Kidney tubule cell (primary cell): ENCODE results near the gene CD300LG.
"Not testable (repeated sequence)": the region's sequence is repeated elsewhere in the genome, so short reads cannot be mapped to it uniquely, and the experiment has no call there.

Experiments used
- DNase-seq: peaks from one replicate; pipeline ENCODE4 v3.0.0-alpha.2; 2018; ENCODE audit warnings: low spot score

Gene CD300LG

DNA sequence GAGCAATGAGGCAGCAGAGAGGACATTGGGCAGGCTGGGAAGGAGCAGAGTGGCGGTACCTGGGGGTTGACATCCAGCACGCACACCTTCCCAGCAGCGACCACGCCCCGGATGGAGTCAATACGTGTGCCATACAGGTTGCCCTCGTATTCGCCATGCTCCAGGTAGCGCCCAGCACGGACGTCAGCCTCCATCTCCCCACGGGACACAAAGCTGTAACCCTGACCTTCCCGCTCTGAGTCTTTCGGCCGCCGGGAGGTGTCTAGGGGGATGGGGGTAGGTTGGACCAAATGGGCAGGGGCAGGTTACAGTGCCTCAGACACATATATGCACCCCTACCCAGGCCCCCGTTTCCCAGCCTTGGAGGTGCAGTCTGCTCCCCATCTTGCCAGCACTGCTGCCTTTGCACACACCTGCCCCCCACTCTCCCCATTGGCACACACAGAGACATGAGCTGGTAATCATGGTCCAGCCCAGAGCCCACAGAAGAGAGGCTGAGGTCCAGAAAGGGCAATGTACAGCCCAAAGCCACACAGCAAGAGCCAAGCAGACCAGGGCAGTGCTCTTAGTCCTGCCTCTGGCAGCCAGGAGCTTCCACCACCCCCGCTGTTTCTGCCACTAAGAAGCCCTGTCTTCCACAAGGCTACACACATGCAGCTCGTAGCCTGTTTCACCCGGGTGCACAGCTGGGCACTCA, 32.9 kb downstream of the CD300LG start:
- DNase-seq: no peak

GRCh38 chr17:43880420-43880991, 33.5 kb downstream of the CD300LG start:
- peak; percentile 60 for DNase-seq

DNA sequence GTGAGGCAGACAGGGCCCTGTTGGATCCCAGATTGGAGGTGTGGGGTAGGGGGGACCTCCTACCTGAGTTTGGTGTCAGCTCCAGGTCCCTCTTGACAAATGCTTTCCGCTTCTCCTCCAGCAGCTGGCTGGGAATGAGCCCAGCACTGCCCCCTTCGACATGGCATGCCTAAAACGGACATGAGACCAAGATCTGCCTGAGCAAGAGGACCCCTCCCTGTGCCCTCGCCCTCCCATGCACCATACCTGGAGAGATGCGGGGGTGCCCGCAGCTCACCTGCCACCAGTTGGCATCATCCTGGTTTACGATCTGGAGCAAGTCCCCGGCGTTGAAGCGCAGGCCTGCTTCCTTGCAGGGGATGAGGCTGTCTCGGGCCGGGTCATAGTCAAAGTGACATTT, 34.2 kb downstream of the CD300LG start:
- no peak for DNase-seq

- DNase-seq: no peak
These were observed 35.0 kb downstream of the CD300LG start for GRCh38 chr17:43881758-43882505.

DNA sequence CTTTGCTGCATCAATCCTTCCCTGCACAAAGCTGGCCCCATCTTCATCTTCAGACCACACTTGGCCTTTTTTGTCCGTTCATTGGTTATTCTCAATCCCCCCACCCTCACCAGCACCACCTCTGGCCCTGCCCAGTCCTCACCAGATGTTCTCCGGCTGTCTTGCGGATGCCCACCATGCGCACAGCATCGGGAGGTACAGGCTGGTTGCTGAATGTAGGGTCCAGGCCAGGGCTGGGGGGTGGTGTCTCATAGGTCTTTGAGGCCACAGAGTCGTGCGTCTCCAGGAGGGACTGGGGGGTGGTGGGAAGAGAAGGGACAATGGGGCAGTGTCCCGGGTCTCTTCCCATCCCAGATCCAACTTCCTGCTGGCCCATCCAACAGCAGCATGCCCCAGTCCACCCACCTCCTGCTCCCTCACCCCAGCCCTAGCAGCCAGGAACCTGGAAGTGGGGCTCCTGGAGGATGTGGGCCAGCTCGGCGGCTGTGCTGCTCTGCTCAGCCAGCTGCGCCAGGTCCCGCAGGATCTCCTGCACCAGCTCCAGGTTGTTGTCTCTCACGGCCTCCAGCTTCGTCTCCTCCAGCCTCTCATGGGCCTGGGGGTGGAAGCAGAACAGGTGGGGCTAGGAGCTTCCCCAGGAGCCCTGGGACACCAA, 35.9 kb downstream of the CD300LG start:
- no peak for DNase-seq

DNA sequence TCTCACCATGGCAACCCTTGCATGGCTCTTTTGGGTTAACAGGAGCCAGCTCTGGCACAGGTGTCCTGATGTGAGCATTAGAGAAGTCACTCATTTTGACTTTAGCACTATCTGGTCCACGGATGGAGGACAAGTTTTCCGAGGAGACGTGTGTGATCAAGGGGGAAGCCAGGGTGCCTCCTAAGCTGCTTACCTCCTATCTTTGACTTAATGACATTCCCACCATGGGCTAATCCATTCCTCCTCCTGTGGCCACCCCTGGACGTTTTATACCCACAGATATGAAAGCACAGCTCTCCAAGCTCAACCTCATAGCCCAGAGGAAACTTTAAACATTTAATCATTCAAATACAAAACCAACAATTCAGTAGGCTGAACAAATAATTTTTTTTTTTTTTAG, 41.6 kb downstream of the CD300LG start:
- DNase-seq: no peak

DNA sequence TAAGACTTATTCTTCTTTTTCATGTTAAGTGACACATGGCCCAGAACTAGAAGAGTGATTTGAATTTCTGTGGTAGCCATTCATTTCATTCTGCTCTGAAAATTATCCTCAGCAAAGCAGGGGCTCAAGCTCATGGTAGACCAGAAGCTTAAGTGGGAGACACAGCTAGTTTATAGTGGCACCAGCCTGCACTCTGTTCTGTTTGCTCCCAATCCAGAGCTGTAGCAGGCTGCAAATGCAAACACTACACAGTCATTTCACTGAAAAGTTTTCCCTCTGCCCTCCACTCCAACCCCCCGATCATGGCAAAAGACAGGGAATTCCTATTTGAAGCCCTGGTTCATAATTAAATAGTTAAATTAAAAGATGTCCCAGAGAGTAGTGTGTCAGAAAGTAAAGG, 43.3 kb downstream of the CD300LG start:
- no peak for DNase-seq

- no peak for DNase-seq
These were observed 45.1 kb downstream of the CD300LG start for GRCh38 chr17:43891851-43892646.

GRCh38 chr17:43892647-43892952, 45.6 kb downstream of the CD300LG start:
- DNase-seq: no peak

GRCh38 chr17:43894494-43894893, 47.5 kb downstream of the CD300LG start:
- not testable (repeated sequence) for DNase-seq

GRCh38 chr17:43897831-43898230, 50.9 kb downstream of the CD300LG start:
- no peak for DNase-seq

DNA sequence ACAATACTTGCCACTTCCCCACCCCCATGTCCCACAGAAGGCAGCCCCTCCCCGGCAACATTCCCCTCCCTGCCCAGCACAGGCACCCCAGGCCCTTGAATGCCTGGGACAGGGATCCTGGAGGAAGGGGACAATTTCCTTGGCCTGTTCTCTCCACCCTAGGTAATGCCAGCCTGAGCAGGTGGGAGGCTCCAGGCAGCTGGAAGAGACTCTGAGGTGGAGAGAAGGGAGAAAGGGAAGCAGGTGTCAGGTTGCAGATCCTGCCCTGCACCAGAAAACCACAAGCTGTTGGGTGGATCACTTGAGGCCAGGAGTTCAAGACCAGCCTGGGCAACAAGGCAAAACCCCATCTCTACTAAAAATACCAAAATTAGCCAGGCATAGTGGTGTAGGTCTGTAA, 51.5 kb downstream of the CD300LG start:
- no peak for DNase-seq

GRCh38 chr17:43900183-43900857, 53.3 kb downstream of the CD300LG start:
- peak; percentile 76 for DNase-seq

GRCh38 chr17:43900858-43901754, 54.1 kb downstream of the CD300LG start:
- DNase-seq: peak; percentile 25

DNA sequence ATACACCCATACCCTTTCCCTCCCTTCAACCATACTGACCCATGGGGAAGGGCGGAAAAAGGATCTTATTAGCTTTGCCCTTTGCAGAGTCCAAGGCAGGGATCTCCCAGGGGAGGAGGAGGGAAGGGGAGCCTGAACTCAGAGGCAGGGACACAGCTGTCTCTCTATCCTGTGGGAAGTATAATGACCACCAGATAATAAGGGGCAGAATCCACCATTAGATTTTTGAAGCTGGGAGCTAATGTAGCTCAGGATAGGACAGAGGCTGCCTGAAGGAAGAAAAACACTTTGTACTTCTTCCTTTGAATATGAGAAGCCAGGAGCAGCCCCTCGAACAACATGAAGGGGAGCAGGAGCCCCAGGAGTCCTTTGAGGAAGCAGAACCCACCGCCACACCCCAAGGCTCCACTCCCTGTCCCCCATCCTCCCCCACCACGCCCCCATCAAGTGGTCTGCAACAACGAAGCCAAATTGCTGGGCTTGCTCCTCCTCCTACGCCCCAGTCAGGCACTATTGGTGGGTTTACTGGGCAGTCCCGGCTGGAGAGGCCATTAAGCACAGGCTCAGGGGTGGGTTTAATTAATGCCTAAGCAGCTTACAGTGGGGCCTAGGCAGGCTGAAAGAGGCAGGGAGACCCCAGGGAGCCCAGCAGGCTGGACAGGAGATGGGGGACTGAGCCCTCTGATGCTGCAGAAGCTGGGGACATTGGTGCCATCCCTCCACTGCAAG, 55.0 kb downstream of the CD300LG start:
- no peak for DNase-seq

DNA sequence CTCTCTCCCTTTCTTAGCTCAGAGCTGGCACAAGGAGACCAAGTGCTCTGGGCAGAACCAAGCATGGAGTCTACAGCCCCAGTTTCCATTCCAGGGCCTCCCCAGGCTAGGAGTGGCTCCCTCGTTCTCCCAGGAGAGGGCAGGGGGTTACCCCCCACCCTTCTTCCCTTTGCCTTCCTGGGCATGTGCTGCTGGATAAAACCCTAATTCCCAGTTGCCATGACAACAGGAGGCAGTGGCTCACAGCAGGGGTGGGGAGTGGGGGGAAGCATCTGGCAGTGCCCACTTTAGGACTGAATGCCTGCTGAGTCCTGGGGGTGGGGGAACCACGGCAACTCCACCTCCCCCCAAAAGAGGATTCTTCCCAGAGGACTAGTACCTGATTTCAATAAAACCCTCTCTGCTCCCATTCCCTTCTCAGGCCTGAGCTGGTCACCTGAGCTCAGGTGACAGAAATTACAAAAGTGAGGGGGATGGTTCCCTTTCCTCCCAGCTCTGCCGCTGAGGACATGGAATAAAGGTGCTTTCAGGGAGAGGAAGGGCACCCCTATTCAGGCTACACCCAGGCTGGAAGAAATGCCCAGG, 58.5 kb downstream of the CD300LG start:
- no peak for DNase-seq

DNA sequence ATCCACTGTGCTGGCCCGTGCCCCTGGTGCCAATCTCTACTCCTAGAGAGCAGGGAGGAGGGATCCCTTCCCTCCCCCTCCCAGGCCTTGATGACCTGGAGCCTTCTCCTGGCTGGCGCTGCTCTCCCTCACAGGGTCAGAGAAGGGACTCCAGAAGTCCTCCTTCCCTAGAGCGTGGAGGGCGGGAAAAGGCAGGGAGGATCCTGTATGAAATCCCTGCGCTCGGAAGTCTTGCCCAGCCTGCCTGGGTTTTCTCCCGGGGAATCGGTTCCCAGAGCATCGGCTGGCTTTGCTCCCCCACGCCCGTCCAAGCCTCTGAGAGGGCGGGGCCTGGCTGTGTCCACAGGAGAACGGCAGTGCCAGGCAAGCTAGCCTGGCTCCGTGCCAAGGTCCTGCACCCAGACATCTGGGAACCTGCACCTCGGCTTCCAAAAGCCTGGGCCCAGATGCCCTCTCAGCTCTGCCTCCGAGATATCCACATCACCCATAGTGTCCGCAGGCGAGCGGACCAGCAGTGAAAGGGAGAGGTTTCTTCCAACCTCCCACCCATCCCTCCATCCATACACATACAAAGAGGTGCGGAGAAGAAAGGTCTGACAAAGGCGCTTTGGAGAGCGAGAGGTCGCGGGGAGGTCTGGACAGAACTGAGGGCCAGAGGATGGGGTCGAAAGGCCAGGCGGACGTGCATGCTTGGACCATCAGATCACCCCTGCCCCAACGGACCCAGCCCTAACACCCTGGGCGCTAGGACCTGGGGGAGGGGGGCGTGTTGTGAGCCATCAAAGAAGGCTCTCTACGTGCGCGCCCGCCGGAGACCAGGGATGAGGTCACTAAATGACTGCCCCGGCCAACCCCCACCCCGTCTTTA, 59.2 kb downstream of the CD300LG start:
- DNase-seq: peak; percentile 48

DNA sequence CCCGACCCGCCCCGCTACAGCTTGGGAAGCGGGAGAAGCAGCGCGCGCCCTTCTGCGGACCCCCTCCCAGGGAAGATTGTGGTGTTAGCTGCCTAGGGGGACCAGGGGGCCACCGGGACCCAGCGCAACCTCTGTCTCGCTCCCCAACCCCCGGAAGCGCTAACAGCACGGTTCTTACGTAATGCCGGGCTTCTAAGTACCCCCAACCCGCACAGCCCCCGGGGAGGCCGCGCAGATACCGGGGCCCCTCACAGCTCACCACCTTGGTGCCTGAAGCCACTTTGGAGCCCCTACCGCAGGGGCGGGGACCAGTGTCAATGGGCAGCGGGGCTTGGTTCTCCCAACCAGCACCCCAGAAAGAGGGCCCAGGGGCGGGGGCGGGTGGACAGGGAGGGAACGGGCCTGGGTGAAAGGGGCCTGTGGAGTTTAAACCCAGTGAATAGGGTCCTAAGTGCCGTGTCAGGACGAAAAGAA, 60.0 kb downstream of the CD300LG start:
- DNase-seq: no peak
